ENCODE results near the gene GATC. TPM values are rescaled to one million over a fixed set of nuclear protein-coding genes. Genes with fewer than 3 reads are reported as not detected.

The GATC gene
- total and polyA plus RNA-seq, 10 of the 15 experiments (the other 5 are each of a cell fraction or from before 2014, with no cell fraction given), result 5.1 to 40.3 (median 22.9) TPM

GRCh38 chr12:120508537-120508936, 62.3 kb downstream of the GATC start (continued):
- no peak for TF ChIP-seq ZBTB40 (IDR thresholded peaks at IDR 0.05; ENCODE audit: borderline replicate concordance)
- TF ChIP-seq ZBTB11 (CRISPR knock-in tag; IDR thresholded peaks at IDR 0.05), result no peak
- TF ChIP-seq GABPA (IDR thresholded peaks at IDR 0.05; ENCODE audit: low read depth), result no peak
- no peak for TF ChIP-seq MXI1 (IDR thresholded peaks at IDR 0.05; ENCODE audit: low read depth, low read length)
- TF ChIP-seq CREB1 (IDR thresholded peaks at IDR 0.05; ENCODE audit: low read depth), result no peak
- no peak for TF ChIP-seq MEF2B (IDR thresholded peaks at IDR 0.05; ENCODE audit: partially characterized antibody, poor library complexity, severe bottlenecking)
- TF ChIP-seq ATF7 (IDR thresholded peaks at IDR 0.05; ENCODE audit: low read depth), result no peak
- no peak for TF ChIP-seq KLF5 (IDR thresholded peaks at IDR 0.05; ENCODE audit: partially characterized antibody)

Small RNA genes lying within 50 kb of the gene (small RNA-seq; reads per million reads assigned to genes)
- gene RF00019, result not detected

Other genes with a start within 250 kb of the GATC start
Only the 7 nearest of the 16 such genes appear.
- not detected in 2 replicates for gene MSI1, start 77.3 kb upstream of the GATC start, total RNA-seq (2014; rRNA removed)
- not detected in 2 replicates for gene MSI1, start 77.3 kb upstream of the GATC start, total RNA-seq (2014; rRNA removed; fragmentation: Illumina TruSeq; extraction: Trizol)
- gene MSI1, start 77.3 kb upstream of the GATC start, total RNA-seq (2021), result 0.16 TPM in 1 of 2 replicates, not detected in the other
- not detected in 2 replicates for gene MSI1, start 77.3 kb upstream of the GATC start, polyA plus RNA-seq (2011; rRNA removed)
- not detected in 2 replicates for gene MSI1, start 77.3 kb upstream of the GATC start, polyA plus RNA-seq (2014; fragmentation: Illumina TruSeq; extraction: Trizol)
- gene MSI1, start 77.3 kb upstream of the GATC start, polyA plus RNA-seq (2014; fragmentation: Nextera tagmentation; extraction: Ambion mirVana), result not detected
- gene MSI1, start 77.3 kb upstream of the GATC start, polyA plus RNA-seq (2014; rRNA removed), result not detected in 2 replicates
- gene MSI1, start 77.3 kb upstream of the GATC start, polyA plus RNA-seq (2016; fragmentation: Nextera tagmentation; extraction: Ambion mirVana), result under 1 TPM in 1 of 2 experiments, not detected in 1; 0.04 TPM
- 929 and 945 TPM in 2 replicates for gene COX6A1, start 8.3 kb upstream of the GATC start, total RNA-seq (2014; rRNA removed)
- gene COX6A1, start 8.3 kb upstream of the GATC start, total RNA-seq (2014; rRNA removed; fragmentation: Illumina TruSeq; extraction: Trizol), result 406 and 408 TPM in 2 replicates
- 411 and 444 TPM in 2 replicates for gene COX6A1, start 8.3 kb upstream of the GATC start, total RNA-seq (2021)
- 485 and 767 TPM in 2 replicates for gene COX6A1, start 8.3 kb upstream of the GATC start, polyA plus RNA-seq (2011; rRNA removed)
- 243 and 574 TPM in 2 replicates for gene COX6A1, start 8.3 kb upstream of the GATC start, polyA plus RNA-seq (2014; fragmentation: Illumina TruSeq; extraction: Trizol)
- 1,000 to 10,000 TPM; 2,509 to 2,723 TPM for gene COX6A1, start 8.3 kb upstream of the GATC start, polyA plus RNA-seq (2014; fragmentation: Nextera tagmentation; extraction: Ambion mirVana)
- gene COX6A1, start 8.3 kb upstream of the GATC start, polyA plus RNA-seq (2014; rRNA removed), result 1,110 and 1,170 TPM in 2 replicates
- 1,000 to 10,000 TPM; 1,109 to 1,208 TPM for gene COX6A1, start 8.3 kb upstream of the GATC start, polyA plus RNA-seq (2016; fragmentation: Nextera tagmentation; extraction: Ambion mirVana)
- gene TRIAP1, start 60 bp upstream of the GATC start, total RNA-seq (2014; rRNA removed), result 44.8 and 52.4 TPM in 2 replicates
- 57.0 and 60.0 TPM in 2 replicates for gene TRIAP1, start 60 bp upstream of the GATC start, total RNA-seq (2014; rRNA removed; fragmentation: Illumina TruSeq; extraction: Trizol)
- gene TRIAP1, start 60 bp upstream of the GATC start, total RNA-seq (2021), result 49.1 and 52.4 TPM in 2 replicates
- gene TRIAP1, start 60 bp upstream of the GATC start, polyA plus RNA-seq (2011; rRNA removed), result 92.7 and 128 TPM in 2 replicates
- gene TRIAP1, start 60 bp upstream of the GATC start, polyA plus RNA-seq (2014; fragmentation: Illumina TruSeq; extraction: Trizol), result 68.9 and 81.6 TPM in 2 replicates
- gene TRIAP1, start 60 bp upstream of the GATC start, polyA plus RNA-seq (2014; fragmentation: Nextera tagmentation; extraction: Ambion mirVana), result 100 to 1,000 TPM; 308 to 346 TPM
- 56.6 and 60.9 TPM in 2 replicates for gene TRIAP1, start 60 bp upstream of the GATC start, polyA plus RNA-seq (2014; rRNA removed)
- gene TRIAP1, start 60 bp upstream of the GATC start, polyA plus RNA-seq (2016; fragmentation: Nextera tagmentation; extraction: Ambion mirVana), result 100 to 1,000 TPM; 174 to 189 TPM
- gene SRSF9, start 23.3 kb downstream of the GATC start, total RNA-seq (2014; rRNA removed), result 141 and 182 TPM in 2 replicates
- 180 and 190 TPM in 2 replicates for gene SRSF9, start 23.3 kb downstream of the GATC start, total RNA-seq (2014; rRNA removed; fragmentation: Illumina TruSeq; extraction: Trizol)
- gene SRSF9, start 23.3 kb downstream of the GATC start, total RNA-seq (2021), result 231 and 241 TPM in 2 replicates
- gene SRSF9, start 23.3 kb downstream of the GATC start, polyA plus RNA-seq (2011; rRNA removed), result 173 and 179 TPM in 2 replicates
- gene SRSF9, start 23.3 kb downstream of the GATC start, polyA plus RNA-seq (2014; fragmentation: Illumina TruSeq; extraction: Trizol), result 146 and 153 TPM in 2 replicates
- gene SRSF9, start 23.3 kb downstream of the GATC start, polyA plus RNA-seq (2014; fragmentation: Nextera tagmentation; extraction: Ambion mirVana), result 10 to 100 TPM; 56.2 to 96.4 TPM
- 251 and 272 TPM in 2 replicates for gene SRSF9, start 23.3 kb downstream of the GATC start, polyA plus RNA-seq (2014; rRNA removed)
- gene SRSF9, start 23.3 kb downstream of the GATC start, polyA plus RNA-seq (2016; fragmentation: Nextera tagmentation; extraction: Ambion mirVana), result 100 to 1,000 TPM; 422 to 510 TPM
- gene DYNLL1, start 49.7 kb downstream of the GATC start, total RNA-seq (2014; rRNA removed), result 217 and 280 TPM in 2 replicates
- 341 and 355 TPM in 2 replicates for gene DYNLL1, start 49.7 kb downstream of the GATC start, total RNA-seq (2014; rRNA removed; fragmentation: Illumina TruSeq; extraction: Trizol)
- gene DYNLL1, start 49.7 kb downstream of the GATC start, total RNA-seq (2021), result 239 and 249 TPM in 2 replicates
- 366 and 389 TPM in 2 replicates for gene DYNLL1, start 49.7 kb downstream of the GATC start, polyA plus RNA-seq (2011; rRNA removed)
- 351 and 393 TPM in 2 replicates for gene DYNLL1, start 49.7 kb downstream of the GATC start, polyA plus RNA-seq (2014; fragmentation: Illumina TruSeq; extraction: Trizol)
- gene DYNLL1, start 49.7 kb downstream of the GATC start, polyA plus RNA-seq (2014; fragmentation: Nextera tagmentation; extraction: Ambion mirVana), result 100 to 1,000 TPM; 744 to 796 TPM
- gene DYNLL1, start 49.7 kb downstream of the GATC start, polyA plus RNA-seq (2014; rRNA removed), result 342 and 435 TPM in 2 replicates
- gene DYNLL1, start 49.7 kb downstream of the GATC start, polyA plus RNA-seq (2016; fragmentation: Nextera tagmentation; extraction: Ambion mirVana), result 100 to 1,000 TPM; 586 to 593 TPM
- gene COQ5, start 82.7 kb downstream of the GATC start, total RNA-seq (2014; rRNA removed), result 43.2 and 47.8 TPM in 2 replicates
- 35.6 and 38.6 TPM in 2 replicates for gene COQ5, start 82.7 kb downstream of the GATC start, total RNA-seq (2014; rRNA removed; fragmentation: Illumina TruSeq; extraction: Trizol)
- 30.0 and 32.1 TPM in 2 replicates for gene COQ5, start 82.7 kb downstream of the GATC start, total RNA-seq (2021)
- 50.2 and 66.1 TPM in 2 replicates for gene COQ5, start 82.7 kb downstream of the GATC start, polyA plus RNA-seq (2011; rRNA removed)
- 38.0 and 38.1 TPM in 2 replicates for gene COQ5, start 82.7 kb downstream of the GATC start, polyA plus RNA-seq (2014; fragmentation: Illumina TruSeq; extraction: Trizol)
- gene COQ5, start 82.7 kb downstream of the GATC start, polyA plus RNA-seq (2014; fragmentation: Nextera tagmentation; extraction: Ambion mirVana), result 10 to 100 TPM; 24.8 to 32.8 TPM
- 30.4 and 37.6 TPM in 2 replicates for gene COQ5, start 82.7 kb downstream of the GATC start, polyA plus RNA-seq (2014; rRNA removed)
- gene COQ5, start 82.7 kb downstream of the GATC start, polyA plus RNA-seq (2016; fragmentation: Nextera tagmentation; extraction: Ambion mirVana), result 10 to 100 TPM; 66.1 to 69.3 TPM
- gene RNF10, start 87.9 kb downstream of the GATC start, total RNA-seq (2014; rRNA removed), result 39.6 and 48.2 TPM in 2 replicates
- 43.9 and 52.5 TPM in 2 replicates for gene RNF10, start 87.9 kb downstream of the GATC start, total RNA-seq (2014; rRNA removed; fragmentation: Illumina TruSeq; extraction: Trizol)
- gene RNF10, start 87.9 kb downstream of the GATC start, total RNA-seq (2021), result 118 and 127 TPM in 2 replicates
- 64.4 and 70.8 TPM in 2 replicates for gene RNF10, start 87.9 kb downstream of the GATC start, polyA plus RNA-seq (2011; rRNA removed)
- 91.2 and 98.5 TPM in 2 replicates for gene RNF10, start 87.9 kb downstream of the GATC start, polyA plus RNA-seq (2014; fragmentation: Illumina TruSeq; extraction: Trizol)
- 10 to 100 TPM; 55.3 to 58.3 TPM for gene RNF10, start 87.9 kb downstream of the GATC start, polyA plus RNA-seq (2014; fragmentation: Nextera tagmentation; extraction: Ambion mirVana)
- gene RNF10, start 87.9 kb downstream of the GATC start, polyA plus RNA-seq (2014; rRNA removed), result 56.5 and 57.1 TPM in 2 replicates
- 100 to 1,000 TPM; 109 to 116 TPM for gene RNF10, start 87.9 kb downstream of the GATC start, polyA plus RNA-seq (2016; fragmentation: Nextera tagmentation; extraction: Ambion mirVana)

All from GM12878 (cell line).